BLaER1 (cell line): ENCODE data around the gene REXO5.
A peak's percentile ranks its signal among the peaks of the same experiment; 100 is the strongest.
"Not testable (repeated sequence)": the region's sequence is repeated elsewhere in the genome, so short reads cannot be mapped to it uniquely, and the experiment has no call there.

Source experiments
- H3K27ac ChIP-seq: shearing (Covaris generic); formaldehyde crosslinking; 2 replicates; pipeline ENCODE4 v1.8.1; 2022
- H3K27me3 ChIP-seq: shearing (Covaris generic); formaldehyde crosslinking; 2 replicates; pipeline ENCODE4 v1.8.1; 2022
- H3K36me3 ChIP-seq: shearing (Covaris generic); formaldehyde crosslinking; 2 replicates; pipeline ENCODE4 v1.8.1; 2022
- H3K4me1 ChIP-seq: shearing (Covaris generic); formaldehyde crosslinking; 2 replicates; pipeline ENCODE4 v1.8.1; 2022
- H3K4me2 ChIP-seq: shearing (Covaris generic); formaldehyde crosslinking; 2 replicates; pipeline ENCODE4 v1.8.1; 2022
- H3K4me3 ChIP-seq: shearing (Covaris generic); formaldehyde crosslinking; 2 replicates; pipeline ENCODE4 v1.8.1; 2022
- H3K9ac ChIP-seq: shearing (Covaris generic); formaldehyde crosslinking; 2 replicates; pipeline ENCODE4 v1.8.1; 2022
- H3K9me3 ChIP-seq: shearing (Covaris generic); formaldehyde crosslinking; 2 replicates; pipeline ENCODE4 v1.8.1; 2022
- H4K20me1 ChIP-seq: shearing (Covaris generic); formaldehyde crosslinking; 2 replicates; pipeline ENCODE4 v1.8.1; 2022
- Cebpa-rat ChIP-seq: shearing (Covaris generic); IDR thresholded peaks from 2 replicates; pipeline ENCODE4 v1.8.1; 2022

Gene REXO5

GRCh38 chr16:20857281-20857680 is 51.0 kb downstream of the REXO5 start:
- no peaks in the 10 kb centered on the region for H3K27me3 ChIP-seq
- no peak overlapping the region for H3K4me3 ChIP-seq
- H3K9ac ChIP-seq = no peak overlapping the region
- H3K4me1 ChIP-seq = peaks cover 12% of the 10 kb centered on the region
- no peak for TF ChIP-seq Cebpa-rat
- H4K20me1 ChIP-seq = no peaks in the 10 kb centered on the region
- H3K36me3 ChIP-seq = peaks cover 51% of the 10 kb centered on the region
- H3K27ac ChIP-seq = no peak overlapping the region
- H3K4me2 ChIP-seq = no peak overlapping the region
- peaks cover 10% of the 10 kb centered on the region for H3K9me3 ChIP-seq

- peaks cover 10% of the 10 kb centered on the region for H3K9me3 ChIP-seq
- H3K4me3 ChIP-seq = no peak overlapping the region
- H4K20me1 ChIP-seq = no peaks in the 10 kb centered on the region
- no peaks in the 10 kb centered on the region for H3K27me3 ChIP-seq
- TF ChIP-seq Cebpa-rat = no peak
- H3K4me1 ChIP-seq = peaks cover 12% of the 10 kb centered on the region
- H3K4me2 ChIP-seq = no peak overlapping the region
- H3K36me3 ChIP-seq = peaks cover 63% of the 10 kb centered on the region
- no peak overlapping the region for H3K9ac ChIP-seq
- H3K27ac ChIP-seq = no peak overlapping the region
Observed at GRCh38 chr16:20859229-20859628, 52.9 kb downstream of the REXO5 start.

GRCh38 chr16:20859699-20860098 is 53.4 kb downstream of the REXO5 start:
- Histone ChIP-seq H3K27ac (no peak overlapping the region), H3K9ac (no peak overlapping the region), H3K36me3 (peaks cover 63% of the 10 kb centered on the region), H3K4me1 (peaks cover 12% of the 10 kb centered on the region), H3K4me2 (no peak overlapping the region), H3K9me3 (peaks cover 8% of the 10 kb centered on the region), H3K27me3 (no peaks in the 10 kb centered on the region), H3K4me3 (no peak overlapping the region), H4K20me1 (no peaks in the 10 kb centered on the region)
- TF ChIP-seq Cebpa-rat = no peak

- Histone ChIP-seq H3K4me1 (peaks cover 12% of the 10 kb centered on the region), H3K27ac (no peak overlapping the region), H3K4me3 (no peak overlapping the region), H3K9me3 (peaks cover 2% of the 10 kb centered on the region), H3K4me2 (no peak overlapping the region), H4K20me1 (no peaks in the 10 kb centered on the region), H3K9ac (no peak overlapping the region), H3K27me3 (no peaks in the 10 kb centered on the region), H3K36me3 (peaks cover 57% of the 10 kb centered on the region)
- TF ChIP-seq Cebpa-rat = no peak
Observed at GRCh38 chr16:20860361-20860760, 54.0 kb downstream of the REXO5 start.

- not testable (repeated sequence) for H3K27ac ChIP-seq, H4K20me1 ChIP-seq, H3K9ac ChIP-seq, H3K9me3 ChIP-seq, H3K4me3 ChIP-seq, H3K27me3 ChIP-seq
- Histone ChIP-seq H3K4me1 (peaks cover 12% of the 10 kb centered on the region), H3K36me3 (peaks cover 53% of the 10 kb centered on the region), H3K4me2 (peak overlapping the region; percentile 38; the same call in 1 of the 2 replicates)
Observed at GRCh38 chr16:20860995-20861394, 54.7 kb downstream of the REXO5 start.

- peaks cover 48% of the 10 kb centered on the region for H3K36me3 ChIP-seq
- no peak overlapping the region for H3K4me3 ChIP-seq
- peaks cover 12% of the 10 kb centered on the region for H3K4me1 ChIP-seq
- peaks cover 5% of the 10 kb centered on the region; the same call in 1 of the 2 replicates for H4K20me1 ChIP-seq
- no peak overlapping the region for H3K27ac ChIP-seq
- no peaks in the 10 kb centered on the region for H3K27me3 ChIP-seq
- H3K9ac ChIP-seq = no peak overlapping the region
- H3K9me3 ChIP-seq = no peaks in the 10 kb centered on the region
- H3K4me2 ChIP-seq = no peak overlapping the region
- TF ChIP-seq Cebpa-rat = no peak
Observed at GRCh38 chr16:20862162-20862960, 56.0 kb downstream of the REXO5 start.

GRCh38 chr16:20864376-20864775 is 58.0 kb downstream of the REXO5 start:
- H3K9me3 ChIP-seq, H3K27me3 ChIP-seq, H3K9ac ChIP-seq, H3K27ac ChIP-seq, H3K4me2 ChIP-seq, H3K4me3 ChIP-seq: not testable (repeated sequence)
- peaks cover 12% of the 10 kb centered on the region for H3K4me1 ChIP-seq
- H4K20me1 ChIP-seq = peaks cover 23% of the 10 kb centered on the region; the same call in 1 of the 2 replicates
- peaks cover 45% of the 10 kb centered on the region for H3K36me3 ChIP-seq

GRCh38 chr16:20865420-20866131 is 59.2 kb downstream of the REXO5 start:
- no peak for TF ChIP-seq Cebpa-rat
- Histone ChIP-seq H3K27me3 (no peaks in the 10 kb centered on the region), H3K4me1 (peaks cover 12% of the 10 kb centered on the region), H3K9ac (no peak overlapping the region), H3K4me2 (no peak overlapping the region), H3K27ac (peak overlapping the region; percentile 57), H3K4me3 (no peak overlapping the region), H3K9me3 (no peaks in the 10 kb centered on the region), H3K36me3 (peaks cover 33% of the 10 kb centered on the region), H4K20me1 (peaks cover 30% of the 10 kb centered on the region; the same call in 1 of the 2 replicates)

GRCh38 chr16:20866145-20866772 is 59.9 kb downstream of the REXO5 start:
- Histone ChIP-seq H4K20me1 (peaks cover 35% of the 10 kb centered on the region; the same call in 1 of the 2 replicates), H3K27ac (peak overlapping the region; percentile 57), H3K9ac (no peak overlapping the region), H3K27me3 (no peaks in the 10 kb centered on the region), H3K4me1 (peaks cover 7% of the 10 kb centered on the region), H3K4me2 (no peak overlapping the region), H3K36me3 (peaks cover 29% of the 10 kb centered on the region), H3K4me3 (no peak overlapping the region), H3K9me3 (no peaks in the 10 kb centered on the region)
- TF ChIP-seq Cebpa-rat = no peak

- no peak overlapping the region for H3K9ac ChIP-seq
- H3K4me3 ChIP-seq = no peak overlapping the region
- H3K27ac ChIP-seq = no peak overlapping the region
- peaks cover 35% of the 10 kb centered on the region; the same call in 1 of the 2 replicates for H4K20me1 ChIP-seq
- no peak for TF ChIP-seq Cebpa-rat
- H3K27me3 ChIP-seq = no peaks in the 10 kb centered on the region
- H3K4me1 ChIP-seq = peaks cover 2% of the 10 kb centered on the region; the same call in 1 of the 2 replicates
- no peaks in the 10 kb centered on the region for H3K9me3 ChIP-seq
- peaks cover 23% of the 10 kb centered on the region for H3K36me3 ChIP-seq
- H3K4me2 ChIP-seq = no peak overlapping the region
Observed at GRCh38 chr16:20866801-20867200, 60.5 kb downstream of the REXO5 start.
